ENCODE measurements around the gene NEURL1.
"Not testable (repeated sequence)": the region's sequence is repeated elsewhere in the genome, so short reads cannot be mapped to it uniquely, and the experiment has no call there.

NEURL1 gene

DNA sequence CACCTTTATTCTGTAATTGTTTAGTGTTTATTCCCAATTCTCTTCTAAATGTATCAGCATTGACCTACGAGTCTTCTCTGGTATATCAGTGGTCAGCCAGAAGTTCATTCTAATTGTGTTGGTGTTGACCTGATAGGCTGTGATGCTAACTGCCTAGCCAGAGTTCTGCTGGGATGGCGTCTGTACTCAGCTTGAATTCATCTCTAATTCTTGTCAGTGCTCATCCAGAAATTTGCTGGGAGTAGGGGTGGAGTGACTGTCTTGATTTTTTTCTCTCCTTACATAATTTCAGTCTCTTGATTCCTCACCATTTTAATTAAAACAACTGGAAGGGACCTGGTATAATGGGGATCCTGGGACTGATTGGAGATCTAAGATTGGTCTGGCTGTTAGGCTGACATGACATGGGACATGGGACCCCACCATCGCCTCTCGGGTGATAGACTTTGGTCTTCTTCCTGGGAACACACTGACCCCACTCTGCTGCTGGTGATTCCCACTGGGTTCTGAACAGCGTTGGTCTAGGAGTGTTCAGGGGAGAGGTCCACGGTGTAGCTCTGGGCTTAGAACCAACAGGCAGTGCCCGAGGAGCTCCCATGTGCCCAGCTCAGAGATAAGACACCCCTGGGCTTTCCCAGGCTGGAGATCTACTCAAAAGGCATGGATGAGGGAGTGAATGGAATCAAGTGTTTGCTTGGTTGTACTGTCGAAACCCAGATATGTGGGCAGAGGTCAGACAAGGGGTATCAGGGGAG is 3.8 kb downstream of the NEURL1 start:
- no peak for DNase-seq

DNA sequence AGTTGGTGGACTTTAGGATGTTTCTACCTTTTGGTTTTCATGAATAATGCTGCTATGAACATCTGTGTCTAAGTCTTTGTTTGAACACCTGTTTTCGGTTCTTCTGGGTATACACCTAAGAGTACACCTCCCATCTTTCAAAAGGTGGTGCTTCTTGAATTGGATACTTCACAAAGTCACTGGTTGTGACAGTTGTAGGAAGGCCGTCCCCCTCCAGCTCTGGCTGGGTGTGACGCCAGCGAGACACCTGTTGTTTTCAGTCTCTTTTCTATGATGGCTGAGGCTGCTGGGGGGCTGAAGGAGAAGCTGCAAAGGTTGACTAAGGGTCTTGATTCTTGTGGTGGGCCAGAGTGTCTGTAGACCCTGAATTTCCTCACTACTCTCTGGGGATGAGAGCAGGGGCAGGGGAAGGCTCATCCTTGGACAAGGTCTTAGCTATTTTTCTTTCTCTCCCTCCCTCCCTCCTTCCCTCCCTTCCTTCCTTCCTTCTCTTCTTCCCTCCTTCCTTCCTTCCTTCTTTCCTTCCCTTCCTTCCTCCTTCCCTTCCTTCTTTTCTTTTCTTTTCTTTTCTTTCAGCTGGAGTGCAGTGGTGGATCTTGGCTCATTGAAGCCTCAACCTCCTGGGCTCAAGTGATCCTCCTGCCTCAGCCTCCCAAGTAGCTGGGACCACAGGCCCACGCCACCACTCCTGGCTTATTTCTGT is 5.6 kb downstream of the NEURL1 start:
- no peak for DNase-seq

DNA sequence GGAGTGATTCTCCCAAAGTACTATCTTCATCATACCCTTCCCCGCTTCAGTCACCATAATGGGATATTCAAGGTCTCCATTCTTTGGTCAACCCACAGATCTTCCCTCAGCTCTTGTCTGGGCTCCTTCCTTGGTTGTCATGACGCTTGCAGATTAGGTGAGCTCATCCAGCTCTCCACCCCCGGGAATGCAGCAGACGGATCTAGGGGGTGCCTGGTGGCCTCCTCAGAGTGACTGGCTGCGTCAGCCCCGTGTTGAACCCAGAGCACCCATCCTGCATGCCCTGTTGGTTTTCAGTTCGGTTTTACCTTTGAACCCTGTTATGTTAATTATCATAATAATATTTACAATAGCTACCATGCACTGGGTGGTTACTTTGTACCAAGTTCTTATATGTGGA is 6.4 kb downstream of the NEURL1 start:
- no peak for DNase-seq

DNA sequence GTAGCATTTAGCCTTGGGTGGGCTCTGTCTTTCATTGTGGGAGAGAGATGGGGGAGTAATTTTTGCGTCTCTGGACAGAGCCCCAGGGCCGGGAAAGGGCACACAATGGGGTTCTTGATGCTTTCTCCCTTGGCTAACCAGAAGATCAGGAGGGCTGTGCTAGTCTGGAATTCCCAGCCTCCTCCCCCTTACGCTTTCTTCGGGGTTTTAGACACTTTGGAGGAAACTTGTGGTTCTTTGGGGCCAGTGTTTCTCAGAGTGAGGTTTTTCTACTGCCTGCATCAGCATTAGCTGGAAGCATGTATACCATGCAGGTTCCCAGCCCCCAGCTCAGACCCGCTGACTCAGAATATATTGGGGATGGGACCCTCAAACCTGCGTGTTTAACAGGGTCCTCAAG is 7.0 kb downstream of the NEURL1 start:
- DNase-seq = no peak

DNA sequence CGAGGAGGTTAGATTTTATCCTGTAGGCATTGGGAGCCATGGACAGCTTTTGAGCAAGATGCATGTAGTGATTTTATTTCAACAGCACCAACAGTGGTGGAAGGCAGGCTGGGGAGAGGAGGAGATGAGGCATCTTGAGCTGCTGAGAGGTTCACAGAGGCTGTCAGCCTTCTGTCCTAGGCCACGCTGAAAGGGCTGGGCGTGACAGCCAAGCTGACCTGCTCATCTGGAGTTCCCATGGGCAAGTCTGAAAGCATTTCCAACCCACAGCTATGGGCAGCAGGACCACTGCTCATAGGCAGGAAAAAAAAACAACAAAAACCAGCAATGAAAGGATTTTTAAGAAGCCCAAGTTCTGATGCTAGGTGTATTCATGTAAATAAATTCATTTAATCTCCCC is 7.7 kb downstream of the NEURL1 start:
- no peak for DNase-seq

DNA sequence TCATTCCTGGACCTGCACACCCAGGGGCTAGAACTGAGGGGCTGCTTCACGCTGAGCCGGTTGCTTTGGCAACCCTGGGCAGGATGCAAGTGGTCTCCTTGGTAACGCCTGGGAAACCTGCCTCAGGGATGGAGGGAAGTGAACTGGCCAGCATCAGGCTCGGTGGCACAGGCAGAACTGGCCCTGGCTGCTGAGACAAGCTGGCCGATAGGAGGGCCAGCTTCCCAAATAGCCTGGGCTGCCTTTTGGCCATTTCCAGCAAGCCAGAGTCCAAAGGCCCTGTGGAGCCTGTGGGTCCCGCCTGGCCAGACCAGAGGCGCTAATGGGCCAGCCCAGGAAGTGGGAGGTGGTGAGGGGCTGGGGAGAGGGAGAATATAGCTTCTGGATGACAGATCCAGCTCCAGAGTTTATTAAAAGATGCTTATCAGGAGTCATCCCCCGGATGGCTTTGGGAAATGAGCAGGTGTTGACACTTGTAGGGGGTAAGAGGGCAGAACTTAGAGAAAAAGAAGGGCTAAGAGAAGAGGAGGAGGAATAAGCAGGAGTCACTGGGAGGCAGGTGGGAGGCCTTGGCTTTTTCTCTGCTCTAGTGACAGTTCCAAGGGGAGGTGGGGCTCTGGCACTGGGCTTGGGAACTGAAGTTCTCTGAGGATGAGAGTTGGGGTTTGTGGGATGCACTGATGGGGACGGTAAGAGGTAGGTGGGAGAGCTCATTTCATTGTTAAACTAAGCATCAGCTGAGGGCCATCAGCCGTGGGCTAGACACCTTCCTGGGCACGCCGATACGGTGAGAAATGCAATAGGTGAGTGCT is 9.6 kb downstream of the NEURL1 start:
- DNase-seq = no peak

DNA sequence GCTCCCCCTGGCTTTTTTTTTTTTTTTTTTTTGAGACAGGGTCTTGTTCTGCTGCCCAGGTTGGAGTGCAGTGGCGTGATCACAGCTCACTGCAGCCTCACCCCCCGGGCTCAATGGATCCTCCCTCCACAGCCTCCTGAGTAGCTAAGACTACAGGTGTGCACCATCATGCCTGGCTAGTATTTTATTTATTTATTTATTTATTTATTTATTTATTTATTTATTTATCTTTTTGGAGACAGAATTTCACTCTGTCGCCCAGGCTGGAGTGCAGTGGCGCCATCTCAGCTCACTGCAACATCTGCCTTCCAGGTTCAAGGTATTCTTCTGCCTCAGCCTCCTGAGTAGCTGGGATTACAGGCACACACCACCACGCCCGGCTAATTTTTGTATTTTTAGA is 10.3 kb downstream of the NEURL1 start:
- DNase-seq = not testable (repeated sequence)

DNA sequence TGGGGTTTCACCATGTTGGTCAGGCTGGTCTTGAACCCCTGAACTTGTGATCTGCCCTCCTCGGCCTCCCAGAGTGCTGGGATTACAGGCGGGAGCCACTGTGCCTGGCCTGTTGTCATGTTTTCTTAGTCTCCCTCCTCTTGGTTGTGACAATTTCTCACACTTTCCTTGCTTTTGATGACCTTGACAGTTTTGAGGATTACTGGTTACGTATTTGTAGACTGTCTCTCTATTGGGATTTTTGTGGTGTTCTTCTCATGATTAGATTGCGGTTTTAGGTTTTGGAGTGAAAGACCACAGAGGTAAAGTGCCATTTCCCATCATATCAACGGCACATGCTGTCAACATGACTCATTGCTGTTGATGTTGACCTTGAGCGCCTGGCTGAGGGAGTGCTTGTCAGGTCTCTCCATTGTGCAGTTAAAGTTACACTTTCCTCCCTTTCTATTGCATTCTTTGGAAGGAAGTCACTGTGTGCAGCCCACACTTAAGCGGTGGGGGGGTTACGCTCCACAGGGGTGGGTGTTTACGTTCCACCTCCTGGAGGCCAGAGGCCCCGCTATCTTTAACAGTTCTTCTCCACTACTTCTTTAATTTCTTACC is 10.8 kb downstream of the NEURL1 start:
- peak; percentile 81 for DNase-seq

DNA sequence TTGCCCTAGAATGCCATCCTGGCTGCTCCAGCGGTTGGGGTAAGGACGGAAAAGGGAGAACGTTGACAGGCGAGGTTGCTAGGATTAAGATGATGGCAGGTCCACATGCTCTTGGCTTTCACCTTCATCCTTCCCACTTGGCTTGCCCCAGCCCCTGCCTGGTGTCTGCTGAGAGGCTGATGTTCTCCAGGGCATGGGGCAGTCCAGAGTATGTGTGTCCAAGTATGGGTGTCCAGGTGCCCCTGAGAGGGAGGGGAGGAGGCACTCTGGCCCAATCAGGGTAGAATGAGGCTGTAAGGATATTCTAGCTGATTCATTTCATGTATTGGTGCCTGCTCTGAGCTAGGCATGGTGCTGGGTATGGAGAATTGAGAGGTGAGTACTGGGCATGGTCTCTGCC is 12.6 kb downstream of the NEURL1 start:
- no peak for DNase-seq

DNA sequence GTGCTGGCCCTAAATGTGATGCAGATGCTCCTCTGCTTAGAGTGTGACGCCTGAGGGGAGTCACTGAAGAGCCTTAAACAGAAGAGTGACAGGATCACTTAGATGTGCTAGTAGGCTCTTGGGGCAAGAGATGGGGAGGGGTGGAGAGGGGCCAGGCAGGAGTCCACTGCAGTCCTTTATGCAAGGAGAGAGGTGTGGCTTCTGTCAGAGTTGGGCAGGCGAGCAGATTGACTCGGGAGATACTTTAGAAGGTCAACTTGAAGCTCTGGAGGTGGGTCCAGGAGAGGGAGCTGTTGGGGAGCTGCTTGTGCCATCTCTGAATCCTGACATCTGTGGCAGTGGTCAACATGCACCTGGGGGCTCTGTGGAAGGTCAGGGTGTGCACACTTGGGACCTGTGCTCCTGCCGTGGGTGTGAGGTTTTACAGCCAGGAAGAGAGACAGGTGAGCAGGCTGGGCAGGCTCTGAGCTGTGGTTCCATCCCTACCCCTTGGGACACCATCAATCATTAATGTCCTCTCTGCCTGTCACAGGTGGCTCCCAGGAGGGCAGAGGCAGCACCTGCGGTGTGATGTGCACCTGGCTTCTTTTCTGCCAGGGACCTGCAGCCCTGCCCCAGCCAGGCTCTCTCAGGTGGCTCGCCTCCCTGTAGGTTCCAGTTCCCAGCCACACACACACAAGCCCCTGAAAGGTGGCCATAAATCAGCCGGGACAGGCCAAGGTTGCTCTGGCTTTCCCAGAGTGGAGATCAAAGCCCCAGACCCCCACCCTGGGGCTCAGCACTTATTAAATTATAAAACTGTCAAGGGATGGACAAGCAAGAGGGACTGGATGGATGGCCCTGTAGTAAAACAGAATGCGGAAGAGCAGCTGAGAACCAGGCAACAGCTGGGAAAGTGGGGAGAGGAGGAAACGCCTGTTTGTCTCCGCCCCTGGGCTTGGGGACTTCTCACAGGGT is 14.0 kb downstream of the NEURL1 start:
- DNase-seq = no peak

DNA sequence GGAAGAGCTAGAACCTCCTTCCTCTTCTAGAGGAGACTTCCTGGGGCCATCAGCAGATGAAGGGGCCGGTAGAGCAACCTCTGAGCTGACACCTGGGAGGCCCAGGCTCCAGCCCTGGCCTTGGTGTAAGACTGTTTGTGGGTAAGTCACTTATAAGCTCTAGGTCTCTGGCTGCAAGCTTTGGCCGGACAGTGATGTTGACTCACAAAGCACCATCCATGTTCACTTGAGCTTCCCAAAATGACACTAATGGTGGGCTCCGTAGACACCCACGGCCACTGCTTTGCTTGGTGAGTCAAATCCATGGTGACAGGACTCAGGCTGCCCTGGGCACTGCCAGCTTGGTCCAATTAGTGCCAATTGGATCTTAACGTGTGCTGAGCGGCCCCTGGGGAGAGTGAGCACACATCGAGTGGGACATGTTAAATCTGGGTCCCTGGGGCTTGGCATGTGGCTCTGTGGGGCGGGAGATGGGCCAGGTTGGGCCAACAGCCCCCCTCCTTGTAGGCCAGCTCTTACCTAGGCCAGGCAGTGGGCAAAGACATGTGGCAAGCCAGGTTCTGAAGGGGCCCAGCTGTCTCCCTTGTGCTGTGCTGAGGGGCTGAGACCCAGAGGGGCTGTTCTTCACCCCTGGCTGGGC is 16.7 kb downstream of the NEURL1 start:
- DNase-seq = no peak

DNA sequence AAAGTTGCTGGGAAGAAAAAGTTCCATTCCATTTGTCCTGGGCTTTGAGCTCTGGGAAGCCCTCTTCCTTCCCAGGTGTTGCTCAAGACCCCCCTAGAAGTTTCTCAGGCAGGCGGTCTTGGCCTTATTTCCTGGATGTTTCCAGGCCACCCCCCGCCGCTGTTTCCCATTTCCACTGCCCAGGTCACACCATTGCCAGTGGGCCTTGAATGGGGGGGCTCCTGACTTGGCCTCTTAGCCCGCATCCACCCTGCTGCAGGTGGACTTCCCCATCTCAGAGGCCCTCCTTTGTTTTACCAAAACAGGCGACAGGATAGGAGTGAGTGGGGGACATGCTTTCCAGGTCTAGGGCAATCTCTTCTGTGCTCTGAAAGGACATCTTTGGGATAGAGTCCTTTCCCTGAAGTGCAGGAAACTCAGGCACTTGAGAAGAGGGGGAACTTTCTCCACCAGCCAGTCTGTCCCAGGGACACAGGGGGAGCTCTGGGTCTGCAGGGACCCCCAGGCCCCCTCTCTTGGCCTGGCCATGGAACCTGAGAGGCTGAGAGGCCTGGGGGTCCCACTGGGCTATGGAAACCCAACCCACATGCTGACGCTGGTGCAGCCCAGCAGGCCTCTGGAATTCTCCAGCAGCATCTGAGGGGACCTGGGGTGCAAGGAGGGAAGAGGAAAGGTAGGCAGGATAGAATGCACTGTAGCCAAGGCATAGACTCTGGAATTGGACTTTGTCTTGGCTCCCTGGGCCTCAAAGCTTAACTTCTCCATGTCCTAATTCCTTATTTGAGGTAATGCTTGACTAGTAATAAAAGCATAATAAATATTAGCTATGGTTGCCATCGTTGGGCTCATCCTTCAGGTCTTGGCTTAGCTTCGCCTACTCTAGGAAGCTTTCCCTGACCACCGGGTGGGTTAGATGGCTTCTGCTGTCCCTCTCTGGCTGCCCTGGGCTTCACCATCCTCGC is 17.6 kb downstream of the NEURL1 start:
- no peak for DNase-seq

DNA sequence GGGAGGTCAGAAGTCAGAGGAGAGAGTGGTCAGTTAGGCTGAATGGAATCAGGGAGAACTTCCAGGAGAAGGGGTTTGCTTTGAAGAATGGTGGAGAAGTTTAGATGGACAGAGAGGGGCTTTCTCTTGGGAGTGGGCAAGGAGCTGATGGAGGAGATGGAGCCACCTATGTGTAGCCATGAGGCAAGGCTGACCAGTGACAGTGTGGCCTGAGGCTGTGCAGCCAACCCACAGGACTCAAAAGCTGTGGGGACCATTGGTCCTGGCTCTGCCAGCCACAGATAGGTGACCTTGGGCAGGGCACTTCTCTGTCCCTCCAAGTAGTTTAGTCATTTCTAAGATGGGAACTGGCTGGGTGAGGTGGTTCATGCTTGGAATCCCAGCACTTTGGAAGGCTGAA is 18.7 kb downstream of the NEURL1 start:
- no peak for DNase-seq

DNA sequence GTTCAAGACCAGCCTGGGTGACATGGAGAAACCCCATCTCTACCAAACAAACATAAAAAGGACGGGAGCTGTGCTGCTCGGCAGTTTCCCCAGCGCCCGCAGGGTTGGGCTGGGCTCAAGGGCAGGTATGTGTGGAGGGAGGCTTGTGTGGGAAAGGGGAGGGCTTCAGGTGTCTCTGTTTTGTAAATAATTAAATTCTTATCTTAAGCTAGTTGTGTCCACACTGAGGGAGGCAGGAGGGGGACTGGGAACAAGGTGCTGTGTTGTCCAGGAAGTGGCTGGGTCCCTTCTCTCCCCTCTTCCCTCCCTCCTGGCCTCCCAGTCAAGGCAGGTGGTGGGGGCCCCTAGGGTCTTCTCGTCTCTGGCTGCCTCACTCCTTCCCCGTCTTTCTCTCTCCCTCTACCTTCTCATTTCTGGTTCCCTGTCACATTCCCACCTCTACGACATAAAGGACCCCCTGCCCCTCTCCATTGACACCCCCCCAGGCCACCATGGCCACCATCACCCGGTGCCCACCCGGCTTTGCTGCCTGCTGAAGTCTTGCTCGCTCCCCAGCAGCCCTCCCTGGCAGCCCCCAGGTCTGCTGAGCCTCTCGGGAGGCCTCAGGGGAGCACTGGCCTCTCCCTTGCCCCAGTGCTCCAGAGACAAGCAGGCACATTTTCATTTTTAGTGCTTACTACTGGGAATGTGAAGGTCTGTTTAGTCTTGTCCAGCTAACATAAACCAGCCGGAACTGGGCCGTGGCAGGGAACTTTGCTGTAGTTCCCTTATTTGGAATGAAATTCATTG is 19.3 kb downstream of the NEURL1 start:
- no peak for DNase-seq

DNA sequence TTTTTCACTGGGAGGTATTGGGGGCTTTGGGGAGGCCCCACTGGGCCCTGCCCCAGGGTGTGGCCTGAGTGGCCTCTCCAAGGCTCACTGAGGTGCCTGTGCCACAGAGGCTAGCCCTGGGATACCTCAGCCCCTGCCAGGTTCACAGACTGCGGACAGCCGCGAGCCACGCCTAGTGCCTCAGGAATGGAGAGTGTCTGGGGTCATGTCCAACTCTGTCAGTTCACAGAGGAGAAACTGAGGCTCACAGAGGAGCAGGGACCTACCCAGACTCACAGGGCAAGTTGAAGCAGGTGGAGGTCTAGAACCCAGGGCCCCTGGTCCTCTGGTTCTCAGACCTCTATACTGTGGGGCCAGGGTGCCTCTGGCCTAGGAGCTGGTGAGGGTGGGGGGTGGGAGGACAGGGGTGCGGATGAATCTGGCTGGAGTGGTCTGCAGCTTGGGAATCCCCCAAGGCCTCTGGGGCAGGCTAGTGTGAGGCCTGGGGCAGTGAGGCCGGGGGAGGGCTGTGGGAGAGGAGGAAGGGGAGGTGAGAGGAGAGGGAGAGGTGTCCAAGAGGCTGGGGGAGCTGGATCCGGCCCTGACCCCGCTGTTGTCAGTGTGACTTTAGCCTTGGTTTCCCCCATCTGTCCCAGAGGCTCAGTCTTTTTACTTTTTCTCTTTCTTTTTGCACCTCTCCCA is 20.0 kb downstream of the NEURL1 start:
- DNase-seq = no peak

DNA sequence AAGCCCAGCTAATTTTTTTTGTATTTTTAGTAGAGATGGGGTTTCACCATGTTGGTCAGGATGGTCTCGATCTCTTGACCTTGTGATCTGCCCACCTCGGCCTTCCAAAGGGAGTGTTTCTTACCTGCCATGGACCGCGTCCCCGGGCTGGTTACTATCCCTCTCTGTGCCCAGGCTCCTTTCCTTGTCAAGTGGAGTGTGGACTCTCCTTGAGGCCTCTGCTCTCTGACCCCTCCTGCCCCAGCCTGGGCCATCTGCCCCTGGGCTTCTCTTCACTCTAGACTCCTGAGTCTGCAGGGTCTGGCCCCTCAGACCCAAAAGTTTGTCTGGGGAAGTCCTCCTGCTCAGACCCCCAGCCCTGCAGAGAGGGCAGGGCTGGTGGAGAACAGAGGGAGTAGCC is 20.7 kb downstream of the NEURL1 start:
- no peak for DNase-seq

DNA sequence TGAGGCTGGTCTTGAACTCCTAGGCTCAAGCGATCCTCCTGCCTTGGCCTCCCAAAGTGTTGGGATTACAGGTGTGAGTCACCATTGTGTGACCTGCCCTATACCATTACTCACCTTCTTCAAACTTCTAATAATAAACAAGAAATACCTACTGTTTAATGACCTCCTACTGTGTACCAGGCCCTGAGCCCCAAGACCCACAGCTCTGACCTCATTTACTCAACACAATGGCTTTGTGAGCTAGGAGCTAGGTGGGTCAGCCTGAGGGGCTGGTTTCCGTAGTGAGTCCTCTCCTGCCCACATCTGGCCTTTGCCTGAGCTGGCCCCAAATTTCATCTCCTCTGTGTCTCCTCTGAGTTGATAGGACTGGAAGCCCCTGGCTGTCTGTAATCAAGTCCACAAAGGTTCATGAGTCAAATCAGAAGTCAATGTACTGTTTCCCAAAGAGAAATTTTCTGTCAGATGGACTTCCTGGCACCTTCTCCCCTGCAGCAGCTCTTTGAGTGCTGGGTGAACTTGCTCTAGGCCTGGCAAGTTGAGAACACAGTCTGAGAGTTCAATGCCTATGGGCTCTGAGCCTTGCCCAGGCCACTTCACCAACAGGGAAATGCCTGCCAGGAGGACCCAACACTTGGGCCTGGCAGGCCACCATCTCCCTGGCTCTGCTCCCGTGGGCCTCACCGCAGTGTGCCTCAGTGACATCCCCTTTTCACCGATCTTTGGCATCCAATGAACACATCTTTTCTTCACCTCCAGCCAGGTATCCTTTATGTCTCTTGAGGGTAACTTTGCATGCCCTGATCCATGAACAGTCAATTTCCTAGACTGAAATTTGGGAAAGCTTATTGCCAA is 24.0 kb downstream of the NEURL1 start:
- DNase-seq = no peak

DNA sequence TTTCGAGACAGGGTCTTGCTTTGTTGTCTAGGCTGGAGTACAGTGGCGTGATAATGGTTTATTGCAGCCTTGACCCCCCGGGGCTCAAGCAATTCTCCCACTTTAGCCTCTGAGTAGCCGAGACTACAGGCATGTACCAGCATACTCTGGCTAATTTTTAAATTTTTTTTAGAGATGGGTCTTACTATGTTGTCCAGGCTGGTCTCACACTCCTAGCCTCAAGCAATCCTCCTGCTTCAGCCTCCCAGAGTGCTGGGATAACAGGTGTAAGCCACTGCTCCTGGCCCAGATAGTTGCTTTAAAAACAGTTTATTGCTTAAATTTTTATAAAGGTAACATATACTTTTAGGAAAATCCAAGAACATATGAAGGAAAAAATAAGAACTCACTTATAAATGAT is 26.3 kb downstream of the NEURL1 start:
- DNase-seq = no peak

Measured in fibroblast of upper back skin (primary cell).